Measurements from ENCODE around the gene IQSEC1. TPM values are rescaled to one million over a fixed set of nuclear protein-coding genes. Genes with fewer than 3 reads are reported as not detected.

IQSEC1 gene
- total RNA-seq, 1 experiment from 2014 or later = 28.1 TPM

- Histone ChIP-seq H3K9ac (ENCODE audit: low read length) (no peak overlapping the region), H3K27me3 (ENCODE audit: insufficient read depth, low read length) (peaks cover 12% of the 10 kb centered on the region), H3K9me3 (ENCODE audit: control insufficient read depth in 1 of 2, insufficient read depth in 1 of 2, low read depth in 1 of 2, low read length in 2 of 2) (no peaks in the 10 kb centered on the region), H2AFZ (ENCODE audit: low read depth, low read length, poor library complexity, severe bottlenecking) (no peak overlapping the region), H4K20me1 (ENCODE audit: insufficient read depth) (no peaks in the 10 kb centered on the region), H3K4me3 (replicated peaks in 1 of 2; ENCODE audit: low read depth in 1 of 2, low read length in 2 of 2) (no peak overlapping the region), H3K9me2 (ENCODE audit: insufficient read depth) (no peaks in the 10 kb centered on the region), H3K36me3 (ENCODE audit: control insufficient read depth in 1 of 2, insufficient read depth in 2 of 2, low read length in 2 of 2) (no peaks in the 10 kb centered on the region), H3K4me1 (ENCODE audit: control insufficient read depth in 1 of 2, insufficient read depth in 2 of 2, low read length in 2 of 2) (peaks cover 0 to 5% of the 10 kb centered on the region in 2 experiments; a peak in 2 of 4 replicates), H3K27ac (ENCODE audit: low read depth, low read length) (no peak overlapping the region), H3K4me2 (ENCODE audit: low read length) (no peak overlapping the region), H3K79me2 (ENCODE audit: insufficient read depth, low read length) (no peaks in the 10 kb centered on the region)
- no peak for ATAC-seq
- no peak for TF ChIP-seq RAD21 (IDR thresholded peaks at IDR 0.05; ENCODE audit: low read depth)
- TF ChIP-seq CBX3 (IDR thresholded peaks at IDR 0.05; ENCODE audit: low read depth) = no peak
- no peak for TF ChIP-seq POLR2AphosphoS5 (IDR thresholded peaks at IDR 0.05; ENCODE audit: low read depth, low read length)
- no peak for TF ChIP-seq MAX (IDR thresholded peaks at IDR 0.05)
- no peak for TF ChIP-seq TCF7L2 (IDR thresholded peaks at IDR 0.05; ENCODE audit: borderline replicate concordance, extremely low read depth, insufficient read depth, insufficient read length)
- CTCF ChIA-PET = no interaction called here
- no peak for DNase-seq (ENCODE audit: low read depth, low spot score)
- intact Hi-C loops (cut with micrococcal nuclease) = loop anchor here (1.0 to 5.0 kb wide), 5 partner anchors 25 to 1046 kb away; partner anchors contain the start of gene TAMM41
- RAD21 ChIA-PET (ENCODE audit: low non-redundant PET in 1 of 2, low total read pairs in 2 of 2, uncharacterized antibody in 2 of 2, unreplicated experiment in 2 of 2) = no interaction called here
- no TSS peak for BruUV-seq (replicated peaks)
- POLR2A ChIA-PET = no interaction called here
Measured at GRCh38 chr3:12892840-12893189, 180.4 kb downstream of the IQSEC1 start.

- RAD21 ChIA-PET (ENCODE audit: low non-redundant PET in 1 of 2, low total read pairs in 2 of 2, uncharacterized antibody in 2 of 2, unreplicated experiment in 2 of 2) = no interaction called here
- DNase-seq (ENCODE audit: low read depth, low spot score) (peak; percentile 39), ATAC-seq (peak; percentile 66)
- H3K4me2 ChIP-seq (ENCODE audit: low read length) = peak overlapping the region; percentile 64
- H4K20me1 ChIP-seq (ENCODE audit: insufficient read depth) = no peaks in the 10 kb centered on the region
- POLR2A ChIA-PET = no interaction called here
- peaks cover 15% of the 10 kb centered on the region for H3K27me3 ChIP-seq (ENCODE audit: insufficient read depth, low read length)
- CTCF ChIA-PET = interaction anchor here (1.2 to 2.2 kb wide), 6 partner anchors 23 to 757 kb away, joined by 3 to 12 read pairs (median 4); no protein-coding TSS in a partner anchor
- no peaks in the 10 kb centered on the region for H3K9me3 ChIP-seq (ENCODE audit: control insufficient read depth in 1 of 2, insufficient read depth in 1 of 2, low read depth in 1 of 2, low read length in 2 of 2)
- H3K4me3 ChIP-seq (replicated peaks in 1 of 2; ENCODE audit: low read depth in 1 of 2, low read length in 2 of 2) = peak overlapping the region in 1 of 2 experiments; percentile 16; a peak in 2 of 4 replicates
- no peak overlapping the region for H3K27ac ChIP-seq (ENCODE audit: low read depth, low read length)
- H3K9ac ChIP-seq (ENCODE audit: low read length) = no peak overlapping the region
- H2AFZ ChIP-seq (ENCODE audit: low read depth, low read length, poor library complexity, severe bottlenecking) = peak overlapping the region; percentile 42
- no peaks in the 10 kb centered on the region for H3K9me2 ChIP-seq (ENCODE audit: insufficient read depth)
- intact Hi-C loops (cut with micrococcal nuclease) = loop anchor here (1.0 to 5.0 kb wide), 5 partner anchors 24 to 1045 kb away; partner anchors contain the start of gene TAMM41
- no TSS peak for BruUV-seq (replicated peaks)
- H3K36me3 ChIP-seq (ENCODE audit: control insufficient read depth in 1 of 2, insufficient read depth in 2 of 2, low read length in 2 of 2) = no peaks in the 10 kb centered on the region
- H3K79me2 ChIP-seq (ENCODE audit: insufficient read depth, low read length) = no peaks in the 10 kb centered on the region
- H3K4me1 ChIP-seq (ENCODE audit: control insufficient read depth in 1 of 2, insufficient read depth in 2 of 2, low read length in 2 of 2) = peaks cover 0 to 5% of the 10 kb centered on the region in 2 experiments; a peak in 2 of 4 replicates
- TF ChIP-seq RAD21 (IDR thresholded peaks at IDR 0.05; ENCODE audit: low read depth) (peak; percentile 98), CTCF (IDR thresholded peaks at IDR 0.05 in 2 of 3, conservative IDR thresholded peaks at IDR 0.05 in 1 of 3; ENCODE audit: borderline replicate concordance in 1 of 3, insufficient read depth in 1 of 3, low read depth in 2 of 3, low read length in 2 of 3) (peak; percentile 81 to 94 (median 90)), ZFX (IDR thresholded peaks at IDR 0.05) (no peak), EGR1 (IDR thresholded peaks at IDR 0.05; ENCODE audit: low read depth) (peak; percentile 98), ELF1 (IDR thresholded peaks at IDR 0.05; ENCODE audit: borderline replicate concordance, low read depth) (no peak)
Measured at GRCh38 chr3:12891985-12892839, 181.0 kb downstream of the IQSEC1 start.
